ENCODE results near the gene TNFSF10. TPM values are rescaled to one million over a fixed set of nuclear protein-coding genes. Genes with fewer than 3 reads are reported as not detected.

Gene TNFSF10
- total RNA-seq, 1 experiment from 2014 or later = 2.2 TPM

DNA sequence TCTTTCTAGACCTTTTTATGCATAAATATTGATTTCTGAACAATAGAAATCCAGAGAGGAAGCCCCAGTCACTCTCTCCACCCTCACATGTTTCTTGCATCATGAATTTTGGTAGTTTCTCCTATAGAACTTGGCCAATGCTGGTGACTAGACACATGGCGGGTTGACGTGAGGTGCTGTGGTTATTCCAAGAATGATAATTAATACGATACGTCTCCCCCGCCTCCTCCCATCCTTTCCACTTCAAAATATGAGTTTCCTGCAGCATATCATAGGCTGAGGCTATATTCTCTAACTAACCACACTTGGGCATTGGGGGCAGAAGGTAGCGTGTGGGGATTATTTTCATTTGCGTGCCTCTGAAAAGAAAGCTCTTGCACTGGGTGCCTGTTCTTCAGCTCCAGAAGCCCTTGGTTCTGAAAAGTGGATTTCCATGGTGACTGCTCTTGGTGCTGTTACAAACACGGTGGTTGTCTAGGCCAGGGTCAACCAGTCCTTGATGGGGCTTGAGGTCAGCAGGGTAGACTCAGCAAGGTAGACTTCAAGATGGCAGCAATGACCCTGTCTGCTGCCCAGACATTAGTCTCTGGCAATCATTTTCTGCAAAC lies 5.3 kb downstream of the TNFSF10 start:
- Histone ChIP-seq H3K4me1 (ENCODE audit: control insufficient read depth, insufficient read depth, low read length) (peaks cover 30% of the 10 kb centered on the region), H3K27me3 (ENCODE audit: control insufficient read depth, insufficient read depth, low read length) (no peaks in the 10 kb centered on the region), H3K4me3 (ENCODE audit: low read depth in 2 of 2, low read length in 2 of 2) (no peak overlapping the region), H3K27ac (ENCODE audit: low read length) (no peak overlapping the region), H3K9me3 (ENCODE audit: control insufficient read depth, insufficient read depth, low read depth, low read length) (no peaks in the 10 kb centered on the region), H3K36me3 (ENCODE audit: control insufficient read depth, insufficient read depth, low read length) (no peaks in the 10 kb centered on the region)
- intact Hi-C loops (cut with micrococcal nuclease; ENCODE audit: unreplicated experiment) = no loop called here
- ATAC-seq (no peak), DNase-seq (ENCODE audit: low read depth, low spot score) (no peak)
- in situ Hi-C loops (cut with HindIII; ENCODE audit: low pct_unique_long_range_greater_than_20kb, low sequenced_read_pairs) = no loop called here
- ChIA-PET POLR2A (no interaction called here), CTCF (no interaction called here)
- no peak for TF ChIP-seq TCF7L2 (IDR thresholded peaks at IDR 0.05; ENCODE audit: low read depth, low read length)
- BruUV-seq (replicated peaks) = no TSS peak

GRCh38 chr3:172516318-172517214 lies 6.7 kb downstream of the TNFSF10 start:
- intact Hi-C loops (cut with micrococcal nuclease; ENCODE audit: unreplicated experiment) (no loop called here), in situ Hi-C loops (cut with HindIII; ENCODE audit: low pct_unique_long_range_greater_than_20kb, low sequenced_read_pairs) (no loop called here)
- BruUV-seq (replicated peaks) = no TSS peak
- peak; percentile 85 for ATAC-seq
- peak; percentile 42 for DNase-seq (ENCODE audit: low read depth, low spot score)
- H3K4me3 ChIP-seq (ENCODE audit: low read depth in 2 of 2, low read length in 2 of 2) = no peak overlapping the region
- ChIA-PET POLR2A (interaction anchor here (0.8 kb wide), 1 partner anchor 143 kb away, joined by 4 read pairs; no protein-coding TSS in a partner anchor), CTCF (interaction anchor here (0.6 kb wide), 1 partner anchor 233 kb away, joined by 6 read pairs; no protein-coding TSS in a partner anchor)
- peak overlapping the region; percentile 40 for H3K27ac ChIP-seq (ENCODE audit: low read length)
- H3K9me3 ChIP-seq (ENCODE audit: control insufficient read depth, insufficient read depth, low read depth, low read length) = no peaks in the 10 kb centered on the region
- H3K36me3 ChIP-seq (ENCODE audit: control insufficient read depth, insufficient read depth, low read length) = no peaks in the 10 kb centered on the region
- TF ChIP-seq, protein P1, sequence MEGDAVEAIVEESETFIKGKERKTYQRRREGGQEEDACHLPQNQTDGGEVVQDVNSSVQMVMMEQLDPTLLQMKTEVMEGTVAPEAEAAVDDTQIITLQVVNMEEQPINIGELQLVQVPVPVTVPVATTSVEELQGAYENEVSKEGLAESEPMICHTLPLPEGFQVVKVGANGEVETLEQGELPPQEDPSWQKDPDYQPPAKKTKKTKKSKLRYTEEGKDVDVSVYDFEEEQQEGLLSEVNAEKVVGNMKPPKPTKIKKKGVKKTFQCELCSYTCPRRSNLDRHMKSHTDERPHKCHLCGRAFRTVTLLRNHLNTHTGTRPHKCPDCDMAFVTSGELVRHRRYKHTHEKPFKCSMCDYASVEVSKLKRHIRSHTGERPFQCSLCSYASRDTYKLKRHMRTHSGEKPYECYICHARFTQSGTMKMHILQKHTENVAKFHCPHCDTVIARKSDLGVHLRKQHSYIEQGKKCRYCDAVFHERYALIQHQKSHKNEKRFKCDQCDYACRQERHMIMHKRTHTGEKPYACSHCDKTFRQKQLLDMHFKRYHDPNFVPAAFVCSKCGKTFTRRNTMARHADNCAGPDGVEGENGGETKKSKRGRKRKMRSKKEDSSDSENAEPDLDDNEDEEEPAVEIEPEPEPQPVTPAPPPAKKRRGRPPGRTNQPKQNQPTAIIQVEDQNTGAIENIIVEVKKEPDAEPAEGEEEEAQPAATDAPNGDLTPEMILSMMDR (IDR thresholded peaks at IDR 0.05) = no peak
- TF ChIP-seq SIN3A (IDR thresholded peaks at IDR 0.05; ENCODE audit: borderline replicate concordance, insufficient read depth, low read depth, low read length) (no peak), TCF7L2 (IDR thresholded peaks at IDR 0.05; ENCODE audit: low read depth, low read length) (no peak), POLR2AphosphoS5 (IDR thresholded peaks at IDR 0.05; ENCODE audit: low read depth, low read length) (no peak)
- TF ChIP-seq, protein P2, sequence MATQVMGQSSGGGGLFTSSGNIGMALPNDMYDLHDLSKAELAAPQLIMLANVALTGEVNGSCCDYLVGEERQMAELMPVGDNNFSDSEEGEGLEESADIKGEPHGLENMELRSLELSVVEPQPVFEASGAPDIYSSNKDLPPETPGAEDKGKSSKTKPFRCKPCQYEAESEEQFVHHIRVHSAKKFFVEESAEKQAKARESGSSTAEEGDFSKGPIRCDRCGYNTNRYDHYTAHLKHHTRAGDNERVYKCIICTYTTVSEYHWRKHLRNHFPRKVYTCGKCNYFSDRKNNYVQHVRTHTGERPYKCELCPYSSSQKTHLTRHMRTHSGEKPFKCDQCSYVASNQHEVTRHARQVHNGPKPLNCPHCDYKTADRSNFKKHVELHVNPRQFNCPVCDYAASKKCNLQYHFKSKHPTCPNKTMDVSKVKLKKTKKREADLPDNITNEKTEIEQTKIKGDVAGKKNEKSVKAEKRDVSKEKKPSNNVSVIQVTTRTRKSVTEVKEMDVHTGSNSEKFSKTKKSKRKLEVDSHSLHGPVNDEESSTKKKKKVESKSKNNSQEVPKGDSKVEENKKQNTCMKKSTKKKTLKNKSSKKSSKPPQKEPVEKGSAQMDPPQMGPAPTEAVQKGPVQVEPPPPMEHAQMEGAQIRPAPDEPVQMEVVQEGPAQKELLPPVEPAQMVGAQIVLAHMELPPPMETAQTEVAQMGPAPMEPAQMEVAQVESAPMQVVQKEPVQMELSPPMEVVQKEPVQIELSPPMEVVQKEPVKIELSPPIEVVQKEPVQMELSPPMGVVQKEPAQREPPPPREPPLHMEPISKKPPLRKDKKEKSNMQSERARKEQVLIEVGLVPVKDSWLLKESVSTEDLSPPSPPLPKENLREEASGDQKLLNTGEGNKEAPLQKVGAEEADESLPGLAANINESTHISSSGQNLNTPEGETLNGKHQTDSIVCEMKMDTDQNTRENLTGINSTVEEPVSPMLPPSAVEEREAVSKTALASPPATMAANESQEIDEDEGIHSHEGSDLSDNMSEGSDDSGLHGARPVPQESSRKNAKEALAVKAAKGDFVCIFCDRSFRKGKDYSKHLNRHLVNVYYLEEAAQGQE (IDR thresholded peaks at IDR 0.05; ENCODE audit: insufficient read depth in 1 of 2, low read depth in 2 of 2, low read length in 1 of 2) = no peak
- H3K27me3 ChIP-seq (ENCODE audit: control insufficient read depth, insufficient read depth, low read length) = no peaks in the 10 kb centered on the region
- H3K4me1 ChIP-seq (ENCODE audit: control insufficient read depth, insufficient read depth, low read length) = peaks cover 32% of the 10 kb centered on the region

Data from Panc1 (cell line).